NCI-H446 treated with DMSO at 0.1 percent for 48 hours (cell line): Measurements from ENCODE around the gene TBCA.

ENCODE experiments used
- DNase-seq: peaks from one replicate; lab custom pipeline; 2025; lab: John Stamatoyannopoulos, UW

The TBCA gene

DNA sequence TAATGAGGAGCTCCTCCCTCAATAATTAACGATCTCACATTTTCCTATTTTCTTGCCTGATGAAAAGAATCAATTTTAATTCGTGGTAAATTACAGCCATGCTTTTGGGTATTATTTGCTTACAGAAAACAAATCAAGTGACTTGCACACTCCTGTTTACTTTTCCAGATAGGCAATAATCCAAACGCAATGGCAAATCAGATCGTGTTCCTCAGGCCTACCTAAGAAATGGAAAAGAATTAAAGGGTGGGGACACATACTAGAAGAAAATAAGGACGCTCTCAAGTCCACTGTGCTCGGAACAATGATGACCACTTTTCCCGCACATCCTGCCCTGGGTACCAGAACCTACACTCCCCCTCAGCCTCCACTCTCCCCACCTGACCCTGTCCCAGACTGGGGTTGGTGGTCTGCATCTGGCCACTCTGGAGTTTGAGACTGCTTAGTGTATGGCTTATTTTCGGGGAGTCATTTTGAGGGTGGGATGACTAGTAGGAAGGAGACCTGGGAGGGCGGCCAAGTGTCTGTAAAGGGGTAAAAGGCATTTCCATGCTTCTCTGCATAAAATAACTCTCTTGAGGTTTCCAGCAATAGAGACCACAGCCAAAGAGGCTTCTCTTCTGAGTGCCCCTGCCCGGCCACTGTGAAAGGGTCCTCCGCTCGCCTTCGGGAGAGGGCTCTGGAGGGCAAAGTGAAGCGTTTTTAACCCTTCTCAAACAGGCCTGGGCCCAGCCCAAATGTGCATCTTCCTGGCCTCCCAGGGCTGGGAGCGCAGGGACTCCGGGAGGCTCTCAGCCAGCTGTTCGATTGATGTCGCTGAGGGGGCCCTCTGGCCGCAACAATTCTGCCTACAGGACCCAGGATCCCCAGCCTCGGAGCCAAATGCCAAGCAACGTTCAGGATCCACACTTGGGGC lies 133.1 kb downstream of the TBCA start:
- DNase-seq = no peak

DNA sequence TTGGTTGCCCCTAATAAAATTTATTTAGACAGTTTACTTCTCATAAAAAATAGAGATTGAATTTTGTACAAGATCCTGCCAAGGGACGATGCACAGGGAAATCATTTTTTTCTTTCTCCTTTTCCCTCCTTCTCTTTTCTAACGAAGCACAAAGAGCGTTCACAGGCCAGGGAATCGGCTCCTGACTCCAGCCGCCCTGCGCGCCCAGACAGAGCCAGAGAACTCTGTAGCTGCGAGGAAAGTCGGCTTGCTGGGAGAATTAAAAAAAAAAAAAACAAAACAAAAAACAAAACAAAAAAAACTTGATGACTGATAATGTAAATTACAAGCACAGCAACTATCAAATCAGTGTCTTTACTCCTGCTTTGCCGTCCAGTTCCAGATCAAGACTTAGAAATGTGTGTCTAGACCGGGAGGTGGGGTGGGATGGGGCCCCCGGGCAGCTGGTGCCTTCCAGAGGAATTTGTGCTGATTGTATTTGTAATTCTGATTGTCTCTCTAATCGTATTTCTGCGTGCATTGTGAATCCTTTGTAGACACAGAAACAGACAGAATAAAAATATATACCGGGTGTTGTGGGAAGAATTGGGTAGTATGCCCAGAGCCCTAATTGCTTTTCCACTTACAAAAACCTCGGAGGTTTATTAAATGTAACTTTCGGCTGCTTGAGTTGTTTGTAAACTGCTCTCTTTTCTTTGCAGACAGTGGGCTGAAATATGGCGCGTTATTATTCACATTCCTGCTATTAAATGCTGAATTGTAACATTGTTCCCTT lies 134.0 kb downstream of the TBCA start:
- DNase-seq = no peak

DNA sequence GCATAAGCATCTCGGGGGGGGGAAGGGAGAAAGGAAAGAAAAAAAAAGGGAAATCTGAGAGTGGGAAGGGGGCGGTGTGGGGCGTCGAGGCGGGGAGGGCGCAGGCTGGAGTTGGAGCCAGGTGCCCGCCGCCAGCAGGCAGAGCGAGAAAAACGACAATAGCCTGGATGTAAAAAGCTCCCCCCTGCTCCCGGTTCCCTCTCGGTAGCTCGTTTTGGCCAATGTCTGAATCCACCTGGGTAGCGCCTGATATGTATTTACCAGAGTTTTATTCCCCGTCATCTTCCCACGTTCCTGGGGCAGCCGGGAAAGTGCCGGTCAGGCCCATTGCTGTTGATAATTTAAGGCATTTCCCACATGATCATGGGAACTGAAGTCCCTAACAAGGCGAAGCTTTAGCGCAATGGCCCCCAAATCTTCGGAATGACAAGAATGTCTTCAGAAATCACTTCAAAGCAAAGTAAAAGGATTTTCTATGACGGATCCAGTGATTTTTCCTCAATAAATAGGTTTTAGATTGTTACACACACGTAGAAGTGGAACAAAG lies 134.7 kb downstream of the TBCA start:
- no peak for DNase-seq
